Hepatocyte (in vitro differentiated cells): ENCODE data around the gene PPFIA2. TPM values are rescaled to one million over a fixed set of nuclear protein-coding genes. Genes with fewer than 3 reads are reported as not detected.

ENCODE experiments used
- DNase-seq: peaks from one replicate; pipeline ENCODE4 v3.0.0-alpha.2; 2016; ENCODE audit warnings: low spot score
- H2AFZ ChIP-seq: fragments of 200-600 bp; sonication (generic); 2 replicates; pipeline ENCODE4 v1.6.0; 2016; ENCODE audit warnings: antibody characterized with exemption, mild to moderate bottlenecking
- H3K27ac ChIP-seq: fragments of 200-600 bp; sonication (generic); 2 replicates; pipeline ENCODE4 v1.5.1; 2016; ENCODE audit warnings: mild to moderate bottlenecking
- H3K27me3 ChIP-seq: fragments of 200-600 bp; sonication (generic); 2 replicates; pipeline ENCODE4 v1.6.1; 2016
- H3K36me3 ChIP-seq: fragments of 200-600 bp; sonication (generic); replicated peaks from 2 replicates; pipeline ENCODE4 v1.5.1; 2016; ENCODE audit warnings: low read depth; ENCODE audit not compliant: insufficient read depth
- H3K4me1 ChIP-seq: fragments of 200-600 bp; sonication (generic); 2 replicates; pipeline ENCODE4 v1.5.1; 2016; ENCODE audit warnings: mild to moderate bottlenecking, moderate library complexity; ENCODE audit not compliant: insufficient read depth
- H3K4me2 ChIP-seq: fragments of 200-600 bp; sonication (generic); 2 replicates; pipeline ENCODE4 v1.6.0; 2016
- H3K4me3 ChIP-seq: fragments of 200-600 bp; sonication (generic); 2 replicates; pipeline ENCODE4 v1.5.1; 2016; ENCODE audit warnings: mild to moderate bottlenecking
- H3K79me2 ChIP-seq: fragments of 200-600 bp; sonication (generic); 2 replicates; pipeline ENCODE4 v1.6.0; 2017; ENCODE audit warnings: mild to moderate bottlenecking
- H3K9me2 ChIP-seq: fragments of 200-600 bp; sonication (generic); replicated peaks from 2 replicates; pipeline ENCODE4 v1.6.0; 2017; ENCODE audit warnings: mild to moderate bottlenecking; ENCODE audit not compliant: insufficient read depth
- H3K9me3 ChIP-seq: fragments of 200-600 bp; sonication (generic); 2 replicates; pipeline ENCODE4 v1.5.1; 2016; ENCODE audit warnings: low read depth, mild to moderate bottlenecking
- H4K20me1 ChIP-seq: fragments of 200-600 bp; sonication (generic); 2 replicates; pipeline ENCODE4 v1.6.0; 2016; ENCODE audit warnings: mild to moderate bottlenecking; ENCODE audit not compliant: insufficient read depth, poor library complexity, severe bottlenecking
- EZH2 ChIP-seq: fragments of 200-600 bp; sonication (generic); IDR thresholded peaks from 2 replicates; pipeline ENCODE4 v1.6.1; 2016; ENCODE audit warnings: antibody characterized with exemption, mild to moderate bottlenecking, borderline replicate concordance
- EZH2phosphoT487 ChIP-seq: fragments of 200-600 bp; sonication (generic); IDR thresholded peaks from one replicate; pipeline ENCODE4 v1.6.1; 2018; ENCODE audit warnings: antibody characterized with exemption, mild to moderate bottlenecking, low read depth, moderate library complexity; ENCODE audit not compliant: unreplicated experiment, severe bottlenecking
- WGBS: methylation state at CpG from one replicate; pipeline ENCODE4 v1.1.6; 2016; ENCODE audit warnings: low lambda C conversion rate; ENCODE audit errors: missing lambda C conversion rate; 5-methylcytosine and 5-hydroxymethylcytosine counted together
- polyA plus RNA-seq: library from polyadenylated mRNA; unstranded; fragments of >200 nt; fragmentation: Nextera tagmentation; extraction: Ambion mirVana; gene quantifications from 2 replicates; pipeline ENCODE4 v1.2.1, GENCODE V29; 2016
- total RNA-seq: library from RNA; depleted of rRNA; stranded (reverse); fragments of >200 nt; gene quantifications from 2 replicates; pipeline ENCODE4 v1.2.3, GENCODE V29; 2014
- TF ChIP-seq, protein P1 (sequence below): fragments of 200-600 bp; sonication (generic); IDR thresholded peaks from 2 replicates; pipeline ENCODE4 v1.5.1; 2016; ENCODE audit warnings: antibody characterized with exemption, mild to moderate bottlenecking; ENCODE audit not compliant: poor library complexity

Gene PPFIA2
- total and polyA plus RNA-seq, 2 experiments from 2014 or later, result 1.2 TPM; not detected in 1

GRCh38 chr12:81417056-81417455 is 342.1 kb downstream of the PPFIA2 start:
- no peak overlapping the region for H3K27ac ChIP-seq
- no peaks in the 10 kb centered on the region for H3K79me2 ChIP-seq
- H3K36me3 ChIP-seq, result no peaks in the 10 kb centered on the region
- DNase-seq, result no peak
- no peaks in the 10 kb centered on the region for H3K27me3 ChIP-seq
- no peak overlapping the region for H2AFZ ChIP-seq
- no peak overlapping the region for H3K4me3 ChIP-seq
- H3K9me3 ChIP-seq, result no peaks in the 10 kb centered on the region
- TF ChIP-seq EZH2 (no peak), EZH2phosphoT487 (no peak)
- TF ChIP-seq, protein P1, sequence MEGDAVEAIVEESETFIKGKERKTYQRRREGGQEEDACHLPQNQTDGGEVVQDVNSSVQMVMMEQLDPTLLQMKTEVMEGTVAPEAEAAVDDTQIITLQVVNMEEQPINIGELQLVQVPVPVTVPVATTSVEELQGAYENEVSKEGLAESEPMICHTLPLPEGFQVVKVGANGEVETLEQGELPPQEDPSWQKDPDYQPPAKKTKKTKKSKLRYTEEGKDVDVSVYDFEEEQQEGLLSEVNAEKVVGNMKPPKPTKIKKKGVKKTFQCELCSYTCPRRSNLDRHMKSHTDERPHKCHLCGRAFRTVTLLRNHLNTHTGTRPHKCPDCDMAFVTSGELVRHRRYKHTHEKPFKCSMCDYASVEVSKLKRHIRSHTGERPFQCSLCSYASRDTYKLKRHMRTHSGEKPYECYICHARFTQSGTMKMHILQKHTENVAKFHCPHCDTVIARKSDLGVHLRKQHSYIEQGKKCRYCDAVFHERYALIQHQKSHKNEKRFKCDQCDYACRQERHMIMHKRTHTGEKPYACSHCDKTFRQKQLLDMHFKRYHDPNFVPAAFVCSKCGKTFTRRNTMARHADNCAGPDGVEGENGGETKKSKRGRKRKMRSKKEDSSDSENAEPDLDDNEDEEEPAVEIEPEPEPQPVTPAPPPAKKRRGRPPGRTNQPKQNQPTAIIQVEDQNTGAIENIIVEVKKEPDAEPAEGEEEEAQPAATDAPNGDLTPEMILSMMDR, result no peak
- no peaks in the 10 kb centered on the region for H3K9me2 ChIP-seq
- H4K20me1 ChIP-seq, result no peaks in the 10 kb centered on the region
- H3K4me2 ChIP-seq, result no peak overlapping the region
- H3K4me1 ChIP-seq, result no peaks in the 10 kb centered on the region
- WGBS, result 48% methylated on average over 3 of the region's 3 CpGs

- Histone ChIP-seq H2AFZ (no peak overlapping the region), H3K4me3 (no peak overlapping the region), H4K20me1 (no peaks in the 10 kb centered on the region), H3K27me3 (no peaks in the 10 kb centered on the region), H3K9me3 (no peaks in the 10 kb centered on the region), H3K4me1 (no peaks in the 10 kb centered on the region), H3K27ac (no peak overlapping the region), H3K9me2 (no peaks in the 10 kb centered on the region), H3K36me3 (no peaks in the 10 kb centered on the region), H3K4me2 (no peak overlapping the region), H3K79me2 (no peaks in the 10 kb centered on the region)
- no peak for DNase-seq
- 65% methylated on average over 1 of the region's 1 CpG for WGBS
- TF ChIP-seq EZH2, result no peak
- no peak for TF ChIP-seq EZH2phosphoT487
- TF ChIP-seq, protein P1, result no peak
Observed at GRCh38 chr12:81416571-81416970, 342.6 kb downstream of the PPFIA2 start.

DNA sequence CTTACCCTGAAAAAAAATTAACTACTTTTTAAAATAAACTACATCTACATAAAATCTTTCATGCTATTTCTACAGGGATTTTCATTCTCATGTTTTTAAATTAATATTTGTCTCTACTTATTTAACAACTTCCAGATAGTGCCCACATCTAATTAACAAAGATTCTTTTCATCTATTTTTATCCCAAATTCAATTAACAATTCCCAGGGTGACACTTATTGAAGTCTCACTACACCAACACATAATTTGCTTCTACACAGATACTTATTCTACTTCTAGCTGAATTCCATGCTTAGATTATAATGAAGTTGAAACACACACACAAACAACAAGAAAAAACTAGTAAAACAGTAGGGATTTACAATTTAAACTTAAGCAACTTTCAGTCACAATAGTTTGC is 344.7 kb downstream of the PPFIA2 start:
- Histone ChIP-seq H2AFZ (no peak overlapping the region), H4K20me1 (no peaks in the 10 kb centered on the region), H3K27me3 (no peaks in the 10 kb centered on the region), H3K36me3 (no peaks in the 10 kb centered on the region), H3K4me1 (no peaks in the 10 kb centered on the region), H3K79me2 (no peaks in the 10 kb centered on the region), H3K4me3 (no peak overlapping the region), H3K4me2 (no peak overlapping the region), H3K9me3 (no peaks in the 10 kb centered on the region), H3K27ac (no peak overlapping the region), H3K9me2 (no peaks in the 10 kb centered on the region)
- TF ChIP-seq, protein P1, result no peak
- TF ChIP-seq EZH2phosphoT487 (no peak), EZH2 (no peak)
- DNase-seq, result no peak

GRCh38 chr12:81412940-81413339 is 346.2 kb downstream of the PPFIA2 start:
- DNase-seq, result no peak
- no peaks in the 10 kb centered on the region for H3K36me3 ChIP-seq
- no peaks in the 10 kb centered on the region for H3K79me2 ChIP-seq
- WGBS, result 70% methylated on average over 1 of the region's 1 CpG
- TF ChIP-seq EZH2, result no peak
- TF ChIP-seq, protein P1, result no peak
- TF ChIP-seq EZH2phosphoT487, result no peak
- H2AFZ ChIP-seq, result no peak overlapping the region
- no peak overlapping the region for H3K27ac ChIP-seq
- H3K4me2 ChIP-seq, result no peak overlapping the region
- H3K4me1 ChIP-seq, result no peaks in the 10 kb centered on the region
- no peaks in the 10 kb centered on the region for H3K9me3 ChIP-seq
- no peak overlapping the region for H3K4me3 ChIP-seq
- H4K20me1 ChIP-seq, result no peaks in the 10 kb centered on the region
- H3K9me2 ChIP-seq, result no peaks in the 10 kb centered on the region
- no peaks in the 10 kb centered on the region for H3K27me3 ChIP-seq
